B cell (primary cell): Measurements from ENCODE around the gene ATG4D. TPM values are rescaled to one million over a fixed set of nuclear protein-coding genes. Genes with fewer than 3 reads are reported as not detected.
A peak's percentile ranks its signal among the peaks of the same experiment; 100 is the strongest.

Experiments used
- ATAC-seq: fragments of 200-7000 bp; cut with Tn5 transposase; one replicate; pipeline ENCODE4 v1.10.0; 2021; ENCODE audit warnings: low read depth, mild to moderate bottlenecking, moderate number of reproducible peaks, moderate library complexity
- CTCF ChIA-PET: fragments of 350-600 bp; sonication (Branson Sonifier 250); formaldehyde crosslinking; loops from one replicate; lab custom pipeline; 2021; ENCODE audit warnings: antibody characterized with exemption, inconsistent platforms; lab: Charles Lee
- POLR2A ChIA-PET: fragments of 350-600 bp; sonication (Branson Sonifier 250); formaldehyde crosslinking; loops from one replicate; lab custom pipeline; 2021; ENCODE audit warnings: antibody characterized with exemption; lab: Charles Lee
- DNase-seq: peaks from one replicate; pipeline ENCODE4 v3.0.0; 2013
- H2AFZ ChIP-seq: 2 replicates; pipeline ENCODE4 v1.6.1; 2012; ENCODE audit warnings: mild to moderate bottlenecking, low read depth, low read length; ENCODE audit not compliant: insufficient read depth, poor library complexity, severe bottlenecking
- H3K27ac ChIP-seq, 2 donors: 1 replicate in 1 of 2; 2 replicates in 1 of 2; pipeline ENCODE4 v1.5.1; 2012 to 2013; ENCODE audit warnings: low read length in 2 of 2, mild to moderate bottlenecking in 2 of 2, moderate library complexity in 1 of 2
- H3K27me3 ChIP-seq, 4 experiments: fragments of 200-600 bp in 1 of 4; sonication (generic) in 1 of 4; replicated peaks in 1 of 4; 1 replicate in 2 of 4; 2 replicates in 2 of 4; pipeline versions ENCODE4 v1.6.1 to v1.7.0; 2013 to 2016; ENCODE audit warnings: low read length in 3 of 4, mild to moderate bottlenecking in 2 of 4, mixed read lengths in 1 of 4, moderate library complexity in 1 of 4; ENCODE audit not compliant: insufficient read depth in 4 of 4, control insufficient read depth in 3 of 4; ENCODE audit errors: control extremely low read depth in 1 of 4
- H3K36me3 ChIP-seq, 2 experiments: replicated peaks in 1 of 2; 1 replicate in 1 of 2; 2 replicates in 1 of 2; pipeline versions ENCODE4 v1.6.1 to v1.7.1; 2013; ENCODE audit warnings: low read length in 1 of 2; ENCODE audit not compliant: insufficient read depth in 2 of 2, control insufficient read depth in 1 of 2; ENCODE audit errors: control extremely low read depth in 1 of 2, extremely low read depth in 1 of 2
- H3K4me1 ChIP-seq, 2 donors: fragments of 200-600 bp in 1 of 2; sonication (generic) in 1 of 2; 1 replicate in 1 of 2; 2 replicates in 1 of 2; pipeline versions ENCODE4 v1.5.1 to v1.6.1; 2013 to 2017; ENCODE audit warnings: low read length in 2 of 2; ENCODE audit not compliant: control insufficient read depth in 2 of 2, insufficient read depth in 2 of 2
- H3K4me2 ChIP-seq: replicated peaks from 2 replicates; pipeline ENCODE3; 2012; ENCODE audit warnings: mild to moderate bottlenecking, low read depth, low read length; ENCODE audit not compliant: poor library complexity, severe bottlenecking
- H3K4me3 ChIP-seq, 5 experiments: fragments of 200-600 bp in 1 of 5; sonication (generic) in 1 of 5; 1 replicate in 3 of 5; 2 replicates in 2 of 5; pipeline versions ENCODE4 v1.5.1 to v1.7.0; 2011 to 2016; ENCODE audit warnings: low read length in 4 of 5, mild to moderate bottlenecking in 4 of 5, low read depth in 2 of 5, control low read depth in 1 of 5, moderate library complexity in 1 of 5; ENCODE audit not compliant: insufficient read depth in 1 of 5; ENCODE audit errors: control extremely low read depth in 1 of 5, extremely low read depth in 1 of 5
- H3K79me2 ChIP-seq: fragments of 200-600 bp; sonication (generic); one replicate; pipeline ENCODE4 v1.6.0; 2016; ENCODE audit warnings: low read length; ENCODE audit not compliant: control insufficient read depth, insufficient read depth
- H3K9ac ChIP-seq: fragments of 200-600 bp; sonication (generic); 2 replicates; pipeline ENCODE4 v1.6.1; 2017; ENCODE audit warnings: mild to moderate bottlenecking, low read length, moderate library complexity
- H3K9me3 ChIP-seq, 3 donors: one replicate each; pipeline versions ENCODE4 v1.6.1 to v1.7.1; 2013; ENCODE audit warnings: low read length in 2 of 3; ENCODE audit not compliant: control insufficient read depth in 2 of 3, insufficient read depth in 1 of 3; ENCODE audit errors: control extremely low read depth in 1 of 3
- H4K20me1 ChIP-seq: 2 replicates; pipeline ENCODE4 v1.6.0; 2012; ENCODE audit warnings: mild to moderate bottlenecking, low read length; ENCODE audit not compliant: insufficient read depth, control insufficient read depth, poor library complexity, severe bottlenecking
- H3K27ac Mint-ChIP-seq: one replicate; pipeline ENCODE4 v1.8.0; 2021; ENCODE audit warnings: mixed read lengths
- H3K27me3 Mint-ChIP-seq: one replicate; pipeline ENCODE4 v1.8.0; 2021; ENCODE audit warnings: mixed read lengths
- H3K4me1 Mint-ChIP-seq: one replicate; pipeline ENCODE4 v1.8.0; 2021; ENCODE audit warnings: mixed read lengths
- H3K4me3 Mint-ChIP-seq: one replicate; pipeline ENCODE4 v1.8.0; 2021; ENCODE audit warnings: mixed read lengths
- H3K9me3 Mint-ChIP-seq: one replicate; pipeline ENCODE4 v1.8.0; 2022; ENCODE audit warnings: mixed read lengths; ENCODE audit not compliant: insufficient read depth
- EZH2 ChIP-seq: IDR thresholded peaks from 2 replicates; pipeline ENCODE4 v1.6.1; 2012; ENCODE audit warnings: borderline replicate concordance, low read depth, mild to moderate bottlenecking, moderate library complexity, low read length; ENCODE audit not compliant: insufficient read depth, poor library complexity, severe bottlenecking
- WGBS: methylation state at CpG from one replicate; pipeline ENCODE4 v1.1.5; 2013; ENCODE audit warnings: missing lambda C conversion rate; ENCODE audit not compliant: insufficient coverage; 5-methylcytosine and 5-hydroxymethylcytosine counted together
- intact Hi-C: fragments of 100-400 bp; cut with micrococcal nuclease; formaldehyde crosslinking; loops from one replicate; pipeline ENCODE4 v1.10.0; 2022
- polyA plus RNA-seq: library from polyadenylated mRNA; depleted of rRNA; stranded (reverse); fragments of >200 nt; gene quantifications from 2 replicates; pipeline ENCODE4 v1.2.3, GENCODE V29; 2012
- small RNA-seq: library from RNA; depleted of rRNA; stranded (forward); fragments of <200 nt; gene quantifications from one replicate; pipeline ENCODE3, GENCODE V24; 2012; ENCODE audit warnings: low replicate concordance, low read depth; ENCODE audit not compliant: insufficient read length
- total RNA-seq, 2 donors: library from RNA; stranded (reverse); fragments of 120-200 nt in 1 of 2; gene quantifications; 1 replicate in 1 of 2; 2 replicates in 1 of 2; pipeline versions ENCODE4 v1.2.3 to v1.2.4, GENCODE V29; 2013 to 2022
- TF ChIP-seq, protein P1 (sequence below): fragments of 200-600 bp; IDR thresholded peaks from one replicate; pipeline ENCODE4 v1.8.0; 2022; ENCODE audit warnings: antibody characterized with exemption, mild to moderate bottlenecking

Gene ATG4D
- total and polyA plus RNA-seq, 2 donors (not counting 1 experiment from before 2014, with no cell fraction given), result 58.8 to 75.5 TPM

DNA sequence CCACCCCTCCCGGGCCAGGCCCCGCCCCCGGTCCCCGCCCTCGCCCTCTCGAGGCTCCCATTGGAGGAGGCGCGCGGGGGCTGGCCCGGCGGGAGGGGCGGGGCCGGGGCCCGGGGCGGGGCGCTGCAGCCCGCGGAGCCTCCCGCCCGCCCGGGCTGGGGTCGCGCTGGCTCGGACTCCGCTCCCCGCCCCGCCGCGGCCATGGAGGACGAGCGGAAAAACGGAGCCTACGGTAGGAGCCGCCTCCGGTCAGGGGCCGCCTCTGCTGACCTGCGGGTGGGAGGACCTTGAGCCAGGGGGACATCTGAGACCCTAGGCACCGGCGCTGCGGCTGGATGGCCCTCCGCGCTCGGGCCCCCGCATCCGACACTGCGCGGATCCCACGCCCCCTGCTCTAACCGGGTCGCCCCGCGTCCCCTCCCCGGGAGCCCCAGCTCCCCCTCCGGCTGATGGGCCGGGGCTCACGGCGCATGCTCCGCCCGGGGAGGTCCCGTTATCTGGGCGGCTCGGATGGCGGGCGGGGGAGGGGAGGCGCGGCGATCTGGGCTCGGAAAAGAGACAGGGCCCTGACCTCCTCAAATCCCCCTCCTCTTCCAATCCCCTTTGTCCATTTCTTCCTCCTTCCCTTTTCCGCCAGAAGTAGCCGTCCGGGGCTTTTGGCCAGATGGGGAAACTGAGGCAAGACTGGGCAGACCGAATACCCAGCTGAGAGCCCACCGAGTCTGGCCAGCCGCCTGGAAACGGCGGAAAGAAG, 58.8 kb downstream of the ATG4D start:
- no peaks in the 10 kb centered on the region for H3K9me3 ChIP-seq
- no peak for TF ChIP-seq EZH2
- TF ChIP-seq, protein P1, sequence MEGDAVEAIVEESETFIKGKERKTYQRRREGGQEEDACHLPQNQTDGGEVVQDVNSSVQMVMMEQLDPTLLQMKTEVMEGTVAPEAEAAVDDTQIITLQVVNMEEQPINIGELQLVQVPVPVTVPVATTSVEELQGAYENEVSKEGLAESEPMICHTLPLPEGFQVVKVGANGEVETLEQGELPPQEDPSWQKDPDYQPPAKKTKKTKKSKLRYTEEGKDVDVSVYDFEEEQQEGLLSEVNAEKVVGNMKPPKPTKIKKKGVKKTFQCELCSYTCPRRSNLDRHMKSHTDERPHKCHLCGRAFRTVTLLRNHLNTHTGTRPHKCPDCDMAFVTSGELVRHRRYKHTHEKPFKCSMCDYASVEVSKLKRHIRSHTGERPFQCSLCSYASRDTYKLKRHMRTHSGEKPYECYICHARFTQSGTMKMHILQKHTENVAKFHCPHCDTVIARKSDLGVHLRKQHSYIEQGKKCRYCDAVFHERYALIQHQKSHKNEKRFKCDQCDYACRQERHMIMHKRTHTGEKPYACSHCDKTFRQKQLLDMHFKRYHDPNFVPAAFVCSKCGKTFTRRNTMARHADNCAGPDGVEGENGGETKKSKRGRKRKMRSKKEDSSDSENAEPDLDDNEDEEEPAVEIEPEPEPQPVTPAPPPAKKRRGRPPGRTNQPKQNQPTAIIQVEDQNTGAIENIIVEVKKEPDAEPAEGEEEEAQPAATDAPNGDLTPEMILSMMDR, result no peak
- peak overlapping the region; percentile 89 to 100 (median 94) for H3K4me3 ChIP-seq
- H3K4me2 ChIP-seq, result peak overlapping the region; percentile 99
- under 1% methylated on average over 55 of the region's 76 CpGs for WGBS
- Mint-ChIP-seq H3K4me3 (peak overlapping the region; percentile 96), H3K9me3 (no peaks in the 10 kb centered on the region), H3K27ac (peak overlapping the region; percentile 99), H3K4me1 (peaks cover 37% of the 10 kb centered on the region), H3K27me3 (no peaks in the 10 kb centered on the region)
- H3K27ac ChIP-seq, result peak overlapping the region; percentile 97 to 99
- ChIA-PET POLR2A (interaction anchor here (0.5 to 4.1 kb wide), 14 partner anchors 9 to 521 kb away, joined by 3 to 24 read pairs (median 6); partner anchors contain the start of genes KRI1 and TMED1), CTCF (interaction anchor here (1.3 to 5.0 kb wide), 3 partner anchors 21 to 42 kb away, joined by 25 to 81 read pairs (median 58); no protein-coding TSS in a partner anchor)
- H3K4me1 ChIP-seq, result peaks cover 30 to 47% of the 10 kb centered on the region in 2 donors
- H4K20me1 ChIP-seq, result peaks cover 26% of the 10 kb centered on the region
- DNase-seq (peak; percentile 86), ATAC-seq (peak; percentile 73)
- H3K79me2 ChIP-seq, result peaks cover 50% of the 10 kb centered on the region
- H3K27me3 ChIP-seq, result no peaks in the 10 kb centered on the region
- peak overlapping the region; percentile 98 for H3K9ac ChIP-seq
- intact Hi-C loops, result loop anchor here (1.0 to 2.0 kb wide), 4 partner anchors 21 to 60 kb away; partner anchors contain the start of gene ATG4D
- H3K36me3 ChIP-seq, result peaks cover 0 to 4% of the 10 kb centered on the region in 2 experiments
- H2AFZ ChIP-seq, result peak overlapping the region; percentile 53

Small RNAs within 50 kb of the gene (small RNA-seq; reads per million reads assigned to genes)
- gene MIR1238, result not detected
- not detected for gene RNU7-140P

Other genes with a start within 250 kb of the ATG4D start
- 6.4 and 7.4 TPM in 2 replicates for gene ZGLP1, start 234.1 kb upstream of the ATG4D start, total RNA-seq
- gene ZGLP1, start 234.1 kb upstream of the ATG4D start, polyA plus RNA-seq, result 3.3 and 8.0 TPM in 2 replicates
- gene FDX2, start 227.9 kb upstream of the ATG4D start, total RNA-seq, result 13.6 and 13.9 TPM in 2 replicates
- 13.8 and 21.5 TPM in 2 replicates for gene FDX2, start 227.9 kb upstream of the ATG4D start, polyA plus RNA-seq
- gene RAVER1, start 210.4 kb upstream of the ATG4D start, total RNA-seq, result 54.6 and 62.7 TPM in 2 replicates
- gene RAVER1, start 210.4 kb upstream of the ATG4D start, polyA plus RNA-seq, result 21.0 and 27.3 TPM in 2 replicates
- gene ICAM3, start 204.3 kb upstream of the ATG4D start, total RNA-seq, result 110 and 119 TPM in 2 replicates
- gene ICAM3, start 204.3 kb upstream of the ATG4D start, polyA plus RNA-seq, result 154 and 223 TPM in 2 replicates
- 337 and 347 TPM in 2 replicates for gene TYK2, start 163.3 kb upstream of the ATG4D start, total RNA-seq
- 293 and 343 TPM in 2 replicates for gene TYK2, start 163.3 kb upstream of the ATG4D start, polyA plus RNA-seq
- 178 and 193 TPM in 2 replicates for gene CDC37, start 140.4 kb upstream of the ATG4D start, total RNA-seq
- 408 and 599 TPM in 2 replicates for gene CDC37, start 140.4 kb upstream of the ATG4D start, polyA plus RNA-seq
- 10.8 and 10.9 TPM in 2 replicates for gene PDE4A, start 123.4 kb upstream of the ATG4D start, total RNA-seq
- 0.95 and 1.5 TPM in 2 replicates for gene PDE4A, start 123.4 kb upstream of the ATG4D start, polyA plus RNA-seq
- gene KEAP1, start 40.5 kb upstream of the ATG4D start, total RNA-seq, result 27.0 TPM in 2 replicates
- 9.3 and 17.7 TPM in 2 replicates for gene KEAP1, start 40.5 kb upstream of the ATG4D start, polyA plus RNA-seq
- 0.17 and 0.67 TPM in 2 replicates for gene S1PR5, start 26.5 kb upstream of the ATG4D start, total RNA-seq
- gene S1PR5, start 26.5 kb upstream of the ATG4D start, polyA plus RNA-seq, result 0.27 and 0.55 TPM in 2 replicates
- 62.8 and 67.9 TPM in 2 replicates for gene KRI1, start 22.1 kb downstream of the ATG4D start, total RNA-seq
- 46.7 and 55.1 TPM in 2 replicates for gene KRI1, start 22.1 kb downstream of the ATG4D start, polyA plus RNA-seq
- 36.2 and 38.4 TPM in 2 replicates for gene CDKN2D, start 25.1 kb downstream of the ATG4D start, total RNA-seq
- gene CDKN2D, start 25.1 kb downstream of the ATG4D start, polyA plus RNA-seq, result 122 and 144 TPM in 2 replicates
- not detected in 2 replicates for gene AP1M2, start 43.4 kb downstream of the ATG4D start, total RNA-seq
- gene AP1M2, start 43.4 kb downstream of the ATG4D start, polyA plus RNA-seq, result not detected in 2 replicates
- gene SLC44A2, start 81.6 kb downstream of the ATG4D start, total RNA-seq, result 369 and 409 TPM in 2 replicates
- gene SLC44A2, start 81.6 kb downstream of the ATG4D start, polyA plus RNA-seq, result 227 and 245 TPM in 2 replicates
- 359 and 378 TPM in 2 replicates for gene ILF3, start 110.4 kb downstream of the ATG4D start, total RNA-seq
- 189 and 346 TPM in 2 replicates for gene ILF3, start 110.4 kb downstream of the ATG4D start, polyA plus RNA-seq
- 45.4 and 50.5 TPM in 2 replicates for gene QTRT1, start 157.5 kb downstream of the ATG4D start, total RNA-seq
- 118 and 120 TPM in 2 replicates for gene QTRT1, start 157.5 kb downstream of the ATG4D start, polyA plus RNA-seq
- 353 and 393 TPM in 2 replicates for gene DNM2, start 174.2 kb downstream of the ATG4D start, total RNA-seq
- gene DNM2, start 174.2 kb downstream of the ATG4D start, polyA plus RNA-seq, result 163 and 183 TPM in 2 replicates